Activated naive CD8-positive, alpha-beta T cell (primary cell): ENCODE measurements around the gene IL26.
A peak's percentile ranks its signal among the peaks of the same experiment; 100 is the strongest.

Experiments used
- H3K27ac Mint-ChIP-seq: one replicate; pipeline ENCODE4 v1.8.0; 2021; ENCODE audit warnings: mixed read lengths
- H3K27me3 Mint-ChIP-seq: one replicate; pipeline ENCODE4 v1.8.0; 2021; ENCODE audit warnings: mixed read lengths
- H3K36me3 Mint-ChIP-seq: one replicate; pipeline ENCODE4 v1.8.0; 2021; ENCODE audit warnings: mixed read lengths
- H3K4me1 Mint-ChIP-seq: one replicate; pipeline ENCODE4 v1.8.0; 2021; ENCODE audit warnings: low read depth, mixed read lengths
- H3K4me3 Mint-ChIP-seq: one replicate; pipeline ENCODE4 v1.8.0; 2021; ENCODE audit warnings: mild to moderate bottlenecking, mixed read lengths
- H3K9me3 Mint-ChIP-seq: one replicate; pipeline ENCODE4 v1.8.0; 2021; ENCODE audit warnings: low read depth, mixed read lengths

The IL26 gene

GRCh38 chr12:68225576-68226476 lies at the start of gene IL26:
IL26 (minus strand) TSS chr12:68225810; CDS start chr12:68225756, 54 bp downstream.
- Mint-ChIP-seq H3K27ac (no peak within 1 kb of the TSS), H3K4me3 (no peak within 1 kb of the TSS), H3K9me3 (no peaks in the 10 kb centered on the region), H3K27me3 (no peaks in the 10 kb centered on the region), H3K4me1 (peaks cover 6% of the 10 kb centered on the region), H3K36me3 (no peaks in the 10 kb centered on the region)

DNA sequence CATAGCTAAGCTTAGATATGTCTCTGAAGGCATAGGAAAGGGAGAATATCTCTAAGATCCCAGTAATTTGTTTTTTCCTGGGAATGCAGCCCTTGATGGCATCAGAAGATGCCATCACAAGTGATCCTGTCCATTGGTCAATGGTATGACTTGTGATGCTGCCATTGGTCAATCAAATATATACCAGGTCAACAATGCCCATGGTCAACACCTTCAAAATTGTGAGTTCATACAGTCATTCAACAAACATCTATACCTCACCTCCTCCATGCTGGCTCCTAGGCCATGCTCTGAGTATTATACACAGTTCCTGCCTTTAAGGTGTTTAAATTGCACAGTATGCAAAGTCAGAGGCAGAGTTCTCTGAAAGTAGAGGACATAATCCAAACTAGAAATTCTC lies 47.1 kb upstream of the IL26 start:
- Mint-ChIP-seq H3K36me3 (no peaks in the 10 kb centered on the region), H3K27me3 (no peaks in the 10 kb centered on the region), H3K9me3 (no peaks in the 10 kb centered on the region), H3K27ac (no peak overlapping the region), H3K4me1 (peaks cover 14% of the 10 kb centered on the region), H3K4me3 (no peak overlapping the region)

DNA sequence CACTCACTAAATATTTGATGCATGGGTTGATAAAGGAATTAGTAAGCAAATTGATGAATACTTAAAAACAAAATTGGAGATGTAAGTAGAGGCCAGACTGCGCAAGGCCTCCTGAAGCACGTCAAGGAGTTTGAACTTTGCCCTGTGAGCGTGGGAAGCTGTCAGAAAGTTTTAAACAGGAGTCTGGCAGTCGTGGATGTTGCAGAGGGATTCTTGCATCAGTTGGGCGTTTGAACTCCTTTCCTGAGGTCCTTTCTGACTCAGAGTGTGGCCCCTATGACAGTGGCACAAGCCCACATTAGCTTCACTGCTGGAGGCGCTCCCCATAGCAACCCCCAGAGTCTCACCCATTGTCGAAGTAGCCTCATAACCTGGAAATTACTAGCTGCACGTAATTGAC lies 45.7 kb upstream of the IL26 start:
- H3K4me1 Mint-ChIP-seq = peaks cover 8% of the 10 kb centered on the region
- H3K27me3 Mint-ChIP-seq = no peaks in the 10 kb centered on the region
- no peak overlapping the region for H3K27ac Mint-ChIP-seq
- H3K36me3 Mint-ChIP-seq = no peaks in the 10 kb centered on the region
- no peak overlapping the region for H3K4me3 Mint-ChIP-seq
- no peaks in the 10 kb centered on the region for H3K9me3 Mint-ChIP-seq

DNA sequence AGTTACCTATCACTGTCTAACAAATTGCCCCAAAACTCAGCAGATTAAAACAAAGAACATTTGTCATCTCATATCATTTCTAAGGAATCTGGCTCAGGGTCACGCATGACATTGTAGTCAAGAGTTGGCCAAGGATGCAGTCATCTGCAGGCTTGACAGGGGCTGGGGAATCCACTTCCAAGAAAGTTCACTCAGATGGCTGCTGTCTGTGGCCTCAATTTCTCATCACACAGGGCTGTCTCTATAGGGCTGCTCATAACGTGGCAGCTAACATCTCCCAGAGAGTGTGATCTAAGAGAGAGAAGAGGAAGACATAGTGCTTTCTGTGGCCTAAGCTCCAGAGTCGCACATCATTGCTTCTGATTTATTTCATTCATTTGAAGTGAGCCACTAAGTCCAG lies 44.7 kb upstream of the IL26 start:
- no peaks in the 10 kb centered on the region for H3K36me3 Mint-ChIP-seq
- H3K4me1 Mint-ChIP-seq = peaks cover 8% of the 10 kb centered on the region
- H3K27me3 Mint-ChIP-seq = peaks cover 2% of the 10 kb centered on the region
- H3K4me3 Mint-ChIP-seq = no peak overlapping the region
- H3K9me3 Mint-ChIP-seq = no peaks in the 10 kb centered on the region
- H3K27ac Mint-ChIP-seq = no peak overlapping the region

DNA sequence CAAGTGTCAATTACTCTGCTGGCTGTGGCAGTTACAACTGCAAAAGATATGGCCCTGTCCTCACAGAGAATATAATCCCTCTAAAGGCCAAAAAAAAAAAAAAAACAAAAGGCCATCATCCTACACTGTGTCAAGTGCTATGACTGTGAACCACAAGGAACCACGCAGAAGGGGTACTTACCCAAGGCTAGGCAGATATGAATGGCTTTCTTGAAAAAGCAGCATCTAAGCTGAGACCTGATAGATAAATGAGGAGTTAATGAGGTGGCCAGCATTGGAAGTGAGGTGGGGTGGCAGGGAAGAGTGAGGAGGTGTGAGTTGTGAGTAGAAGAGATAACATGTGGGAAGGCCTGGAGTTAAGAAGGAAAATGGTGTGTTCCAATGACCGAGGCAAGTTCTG lies 44.2 kb upstream of the IL26 start:
- peaks cover 8% of the 10 kb centered on the region for H3K4me1 Mint-ChIP-seq
- H3K27me3 Mint-ChIP-seq = peaks cover 3% of the 10 kb centered on the region
- H3K4me3 Mint-ChIP-seq = no peak overlapping the region
- no peaks in the 10 kb centered on the region for H3K9me3 Mint-ChIP-seq
- H3K36me3 Mint-ChIP-seq = no peaks in the 10 kb centered on the region
- H3K27ac Mint-ChIP-seq = no peak overlapping the region

- H3K4me1 Mint-ChIP-seq = peaks cover 8% of the 10 kb centered on the region
- H3K27me3 Mint-ChIP-seq = peaks cover 3% of the 10 kb centered on the region
- H3K9me3 Mint-ChIP-seq = no peaks in the 10 kb centered on the region
- no peak overlapping the region for H3K4me3 Mint-ChIP-seq
- no peak overlapping the region for H3K27ac Mint-ChIP-seq
- no peaks in the 10 kb centered on the region for H3K36me3 Mint-ChIP-seq
These were observed 43.4 kb upstream of the IL26 start for GRCh38 chr12:68268967-68269366.

- no peak overlapping the region for H3K4me3 Mint-ChIP-seq
- peaks cover 3% of the 10 kb centered on the region for H3K27me3 Mint-ChIP-seq
- no peaks in the 10 kb centered on the region for H3K36me3 Mint-ChIP-seq
- no peak overlapping the region for H3K27ac Mint-ChIP-seq
- no peaks in the 10 kb centered on the region for H3K9me3 Mint-ChIP-seq
- H3K4me1 Mint-ChIP-seq = peaks cover 8% of the 10 kb centered on the region
These were observed 42.3 kb upstream of the IL26 start for GRCh38 chr12:68267892-68268396.

- Mint-ChIP-seq H3K27ac (no peak overlapping the region), H3K4me1 (peaks cover 25% of the 10 kb centered on the region), H3K4me3 (no peak overlapping the region), H3K36me3 (peaks cover 3% of the 10 kb centered on the region), H3K27me3 (peaks cover 9% of the 10 kb centered on the region), H3K9me3 (no peaks in the 10 kb centered on the region)
These were observed 39.2 kb upstream of the IL26 start for GRCh38 chr12:68264857-68265256.

- Mint-ChIP-seq H3K27me3 (peaks cover 9% of the 10 kb centered on the region), H3K9me3 (no peaks in the 10 kb centered on the region), H3K36me3 (peaks cover 3% of the 10 kb centered on the region), H3K27ac (no peak overlapping the region), H3K4me1 (peaks cover 30% of the 10 kb centered on the region), H3K4me3 (no peak overlapping the region)
These were observed 38.7 kb upstream of the IL26 start for GRCh38 chr12:68264158-68264855.

DNA sequence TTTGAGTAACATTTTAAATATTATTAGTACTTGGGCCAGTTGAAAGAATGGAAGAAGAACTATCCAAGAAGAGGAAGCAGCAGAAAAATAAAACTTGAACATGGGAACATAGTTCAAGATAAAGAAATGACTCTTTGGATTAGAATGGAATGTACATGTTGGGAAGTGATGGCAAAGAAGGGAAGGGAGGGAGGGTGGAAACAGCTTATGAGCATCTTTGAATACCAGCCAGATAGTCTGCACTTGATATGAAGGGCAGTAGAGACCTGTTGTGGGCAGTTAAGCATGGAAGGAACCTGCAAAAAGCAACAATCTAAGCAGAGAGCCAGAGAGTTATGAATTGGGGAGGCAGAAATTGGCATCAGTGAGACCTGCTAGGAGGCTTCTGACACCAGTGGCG lies 37.8 kb upstream of the IL26 start:
- Mint-ChIP-seq H3K36me3 (peaks cover 3% of the 10 kb centered on the region), H3K4me1 (peaks cover 33% of the 10 kb centered on the region), H3K27me3 (peaks cover 10% of the 10 kb centered on the region), H3K4me3 (no peak overlapping the region), H3K27ac (no peak overlapping the region), H3K9me3 (no peaks in the 10 kb centered on the region)

DNA sequence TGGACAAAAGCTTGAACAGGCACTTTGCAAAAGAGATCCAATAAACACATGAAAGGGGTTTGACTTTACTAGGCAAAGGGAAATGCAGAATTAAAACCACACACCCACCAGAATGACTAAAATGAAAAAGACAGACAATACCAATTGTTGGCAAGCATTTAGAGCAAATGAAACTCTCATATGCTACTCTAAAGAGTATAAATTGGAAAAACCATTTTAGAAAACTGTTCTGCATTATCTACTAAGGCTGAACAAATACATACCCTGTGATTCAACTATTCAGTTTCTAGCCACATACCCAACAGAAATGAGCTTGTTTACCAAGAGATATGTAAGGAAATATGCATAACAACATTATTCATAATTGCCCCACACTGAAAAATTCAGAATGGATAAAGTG lies 36.3 kb upstream of the IL26 start:
- H3K27ac Mint-ChIP-seq = no peak overlapping the region

GRCh38 chr12:68260153-68260552 lies 34.5 kb upstream of the IL26 start:
- H3K4me3 Mint-ChIP-seq = no peak overlapping the region
- H3K4me1 Mint-ChIP-seq = peaks cover 27% of the 10 kb centered on the region
- no peak overlapping the region for H3K27ac Mint-ChIP-seq
- peaks cover 3% of the 10 kb centered on the region for H3K36me3 Mint-ChIP-seq
- H3K9me3 Mint-ChIP-seq = no peaks in the 10 kb centered on the region
- H3K27me3 Mint-ChIP-seq = peaks cover 8% of the 10 kb centered on the region

More for the DNA sequence above, 36.3 kb upstream of the IL26 start:
- H3K4me3 Mint-ChIP-seq = no peak overlapping the region
- peaks cover 3% of the 10 kb centered on the region for H3K36me3 Mint-ChIP-seq
- H3K4me1 Mint-ChIP-seq = peaks cover 27% of the 10 kb centered on the region
- H3K9me3 Mint-ChIP-seq = no peaks in the 10 kb centered on the region
- H3K27me3 Mint-ChIP-seq = peaks cover 10% of the 10 kb centered on the region

- H3K27me3 Mint-ChIP-seq = peaks cover 7% of the 10 kb centered on the region
- peak overlapping the region; percentile 47 for H3K27ac Mint-ChIP-seq
- H3K4me3 Mint-ChIP-seq = no peak overlapping the region
- H3K4me1 Mint-ChIP-seq = peaks cover 27% of the 10 kb centered on the region
- H3K36me3 Mint-ChIP-seq = peaks cover 3% of the 10 kb centered on the region
- no peaks in the 10 kb centered on the region for H3K9me3 Mint-ChIP-seq
These were observed 33.8 kb upstream of the IL26 start for GRCh38 chr12:68259318-68259940.

DNA sequence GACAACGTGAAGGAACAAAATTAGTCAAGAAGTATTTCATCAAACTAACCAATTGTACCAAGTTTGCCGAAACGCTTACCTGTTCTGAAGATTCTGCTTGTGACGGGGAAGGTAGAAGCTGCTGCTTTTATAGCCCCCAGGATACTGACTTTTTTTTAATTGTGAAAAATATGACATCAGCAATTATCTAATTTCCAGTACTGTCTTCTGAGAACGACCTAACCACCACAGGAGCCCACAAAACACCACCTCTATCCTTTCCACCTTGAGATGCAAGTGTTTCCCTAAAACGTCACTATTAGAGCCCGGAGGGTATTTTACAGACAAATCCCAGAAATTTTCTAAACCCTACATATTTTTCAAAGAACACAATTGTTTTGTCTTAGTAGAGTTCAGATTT lies 27.9 kb upstream of the IL26 start, which contains the start of gene IL22:
Gene IL22 (minus strand): TSS at position 101 of the 400 bp plus-strand sequence. CDS start 156 bp downstream, outside the sequence.
- Mint-ChIP-seq H3K4me3 (no peak within 1 kb of the TSS), H3K9me3 (no peaks in the 10 kb centered on the region), H3K36me3 (peaks cover 2% of the 10 kb centered on the region), H3K4me1 (no peaks in the 10 kb centered on the region), H3K27ac (no peak within 1 kb of the TSS), H3K27me3 (peaks cover 6% of the 10 kb centered on the region)

- Mint-ChIP-seq H3K27ac (no peak overlapping the region), H3K9me3 (no peaks in the 10 kb centered on the region), H3K4me3 (no peak overlapping the region), H3K4me1 (no peaks in the 10 kb centered on the region), H3K36me3 (peaks cover 2% of the 10 kb centered on the region), H3K27me3 (peaks cover 6% of the 10 kb centered on the region)
These were observed 26.5 kb upstream of the IL26 start for GRCh38 chr12:68252077-68252476.
